ENCODE measurements around the gene ANO5.

DNA sequence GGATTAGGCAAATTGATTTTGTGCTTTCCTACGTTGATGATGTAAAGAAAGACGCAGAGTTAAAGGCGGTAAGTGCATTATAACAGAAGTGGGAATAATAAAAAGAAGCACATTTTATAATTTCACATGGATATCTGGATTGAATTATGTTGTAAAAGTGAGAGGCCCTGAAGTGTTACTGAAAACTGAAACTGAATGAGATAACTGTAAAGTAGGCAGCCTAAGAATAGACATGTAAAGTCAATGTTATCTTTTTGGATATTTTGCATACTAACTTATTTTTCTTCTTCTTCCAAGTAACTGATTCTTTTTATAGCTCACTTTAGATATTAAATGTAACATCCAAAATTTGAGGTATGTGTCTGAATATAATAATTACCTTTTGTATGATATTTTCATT, 28.3 kb downstream of the ANO5 start:
- no peak for TF ChIP-seq POLR2AphosphoS5 (IDR thresholded peaks at IDR 0.05)
- TF ChIP-seq, protein P1, sequence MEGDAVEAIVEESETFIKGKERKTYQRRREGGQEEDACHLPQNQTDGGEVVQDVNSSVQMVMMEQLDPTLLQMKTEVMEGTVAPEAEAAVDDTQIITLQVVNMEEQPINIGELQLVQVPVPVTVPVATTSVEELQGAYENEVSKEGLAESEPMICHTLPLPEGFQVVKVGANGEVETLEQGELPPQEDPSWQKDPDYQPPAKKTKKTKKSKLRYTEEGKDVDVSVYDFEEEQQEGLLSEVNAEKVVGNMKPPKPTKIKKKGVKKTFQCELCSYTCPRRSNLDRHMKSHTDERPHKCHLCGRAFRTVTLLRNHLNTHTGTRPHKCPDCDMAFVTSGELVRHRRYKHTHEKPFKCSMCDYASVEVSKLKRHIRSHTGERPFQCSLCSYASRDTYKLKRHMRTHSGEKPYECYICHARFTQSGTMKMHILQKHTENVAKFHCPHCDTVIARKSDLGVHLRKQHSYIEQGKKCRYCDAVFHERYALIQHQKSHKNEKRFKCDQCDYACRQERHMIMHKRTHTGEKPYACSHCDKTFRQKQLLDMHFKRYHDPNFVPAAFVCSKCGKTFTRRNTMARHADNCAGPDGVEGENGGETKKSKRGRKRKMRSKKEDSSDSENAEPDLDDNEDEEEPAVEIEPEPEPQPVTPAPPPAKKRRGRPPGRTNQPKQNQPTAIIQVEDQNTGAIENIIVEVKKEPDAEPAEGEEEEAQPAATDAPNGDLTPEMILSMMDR (IDR thresholded peaks at IDR 0.05), result no peak

All from esophagus muscularis mucosa (tissue), 3 donors.